ENCODE results near the gene SHANK3. TPM values are rescaled to one million over a fixed set of nuclear protein-coding genes. Genes with fewer than 3 reads are reported as not detected.
"Not testable (repeated sequence)": the region's sequence is repeated elsewhere in the genome, so short reads cannot be mapped to it uniquely, and the experiment has no call there.

Gene SHANK3
- total and polyA plus RNA-seq, 7 donors, result 4.2 to 16.3 (median 9.3) TPM

DNA sequence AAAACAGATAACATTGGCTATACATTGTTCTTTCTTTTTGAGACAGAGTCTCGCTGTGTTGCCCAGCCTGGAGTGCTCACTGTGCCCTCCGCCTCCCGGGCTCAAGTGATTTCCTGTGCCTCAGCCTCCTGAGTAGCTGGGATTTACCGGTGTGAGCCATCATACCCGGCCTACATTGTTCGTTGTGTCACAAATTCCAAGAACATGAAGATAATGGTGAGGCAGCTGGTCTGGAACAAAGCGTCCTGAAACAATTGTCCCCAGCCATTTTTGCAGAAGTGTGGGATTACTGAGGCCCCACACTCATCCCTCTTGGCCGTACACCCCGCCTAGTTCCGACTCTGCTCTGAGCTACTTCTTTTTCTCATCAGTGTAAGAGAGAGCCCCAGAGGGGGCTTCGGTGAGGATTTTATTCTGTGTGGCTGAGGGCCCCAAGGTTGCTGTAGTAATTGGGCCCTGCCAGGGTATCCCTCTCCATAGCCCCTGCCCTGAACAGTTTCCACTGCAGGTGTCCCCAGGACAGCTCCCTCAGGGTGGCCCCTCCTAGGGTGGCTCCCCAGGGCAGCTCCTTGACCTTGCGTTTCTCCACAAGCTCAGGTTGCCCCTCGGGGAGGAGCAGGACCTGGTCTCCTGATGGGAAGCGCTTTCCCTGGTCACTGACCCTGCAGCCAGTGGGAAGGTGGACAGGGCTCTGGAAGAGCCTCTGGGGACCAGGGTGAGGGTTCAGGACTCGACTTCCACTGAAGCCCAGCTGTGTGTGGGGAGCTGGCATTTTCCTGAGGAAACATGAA is 31.6 kb upstream of the SHANK3 start:
- Histone ChIP-seq H3K4me1 (no peaks in the 10 kb centered on the region), H3K36me3 (ENCODE audit: insufficient read depth in 1 of 2, low read depth in 1 of 2) (no peaks in the 10 kb centered on the region), H3K9me3 (no peaks in the 10 kb centered on the region), H3K27me3 (ENCODE audit: insufficient read depth in 3 of 3, low read length in 2 of 3) (peaks cover 0 to 34% (median 6%) of the 10 kb centered on the region in 3 donors), H3K4me3 (no peak overlapping the region), H3K27ac (peak overlapping the region; percentile 41)
- DNase-seq (no peak), ATAC-seq (peak in 2 of 4 donors; percentile 24 to 44)
- TF ChIP-seq CTCF (IDR thresholded peaks at IDR 0.05), result no peak
- 58 to 62% (median 60%) methylated on average over 15 of the region's 15 CpGs for WGBS, 3 donors
- intact Hi-C loops (cut with DNase I), result no loop called here

DNA sequence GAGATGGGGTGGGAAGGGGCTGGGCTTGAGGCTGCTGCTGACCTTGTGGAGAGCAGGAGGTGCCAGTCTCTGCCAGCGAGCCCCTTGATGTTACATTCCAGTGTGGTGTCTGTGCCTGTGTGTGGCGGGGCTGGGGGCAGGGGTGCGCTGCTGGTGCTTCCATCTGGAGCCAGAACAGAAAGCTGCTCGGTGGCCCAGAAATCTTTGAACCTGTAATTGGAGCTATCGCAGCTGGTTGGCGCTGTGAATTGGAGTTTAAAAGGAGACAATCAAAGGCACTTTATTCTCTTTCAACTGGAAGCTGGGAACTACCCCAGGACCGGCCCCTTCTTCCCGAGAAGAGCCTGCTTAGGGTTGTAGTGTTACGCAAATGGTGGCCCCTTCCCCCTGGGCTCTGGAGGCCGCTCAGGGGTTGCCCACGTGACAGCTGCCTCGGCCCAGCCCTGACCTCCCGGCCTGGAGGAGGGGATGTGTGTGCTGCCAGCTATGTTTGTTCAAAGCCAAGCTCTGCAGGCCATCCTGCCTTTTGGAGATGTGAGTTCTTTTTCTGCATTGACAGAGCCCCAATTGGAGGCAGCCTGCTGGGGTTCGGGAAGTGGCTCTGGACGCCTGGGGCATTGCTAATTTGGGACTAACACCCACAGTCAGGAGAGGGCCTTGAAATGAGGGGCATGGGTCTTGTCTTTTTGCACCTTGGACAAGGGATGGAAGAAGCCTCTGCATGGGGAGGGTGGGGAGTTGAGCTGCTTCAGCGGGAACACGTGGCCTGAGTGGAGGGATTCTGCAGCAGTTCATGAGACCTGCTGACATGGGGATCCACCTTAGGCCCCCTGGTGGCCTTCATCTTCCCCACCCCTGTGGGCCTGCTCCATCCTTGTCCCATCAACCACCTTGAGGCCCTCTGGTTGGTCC is 30.7 kb upstream of the SHANK3 start:
- WGBS, 3 donors, result 9 to 14% (median 12%) methylated on average over 17 of the region's 17 CpGs
- Histone ChIP-seq H3K4me3 (no peak overlapping the region), H3K36me3 (ENCODE audit: insufficient read depth in 1 of 2, low read depth in 1 of 2) (no peaks in the 10 kb centered on the region), H3K4me1 (no peaks in the 10 kb centered on the region), H3K27ac (no peak overlapping the region), H3K27me3 (ENCODE audit: insufficient read depth in 3 of 3, low read length in 2 of 3) (peaks cover 0 to 43% (median 6%) of the 10 kb centered on the region in 3 donors), H3K9me3 (no peaks in the 10 kb centered on the region)
- no peak for TF ChIP-seq CTCF (IDR thresholded peaks at IDR 0.05)
- intact Hi-C loops (cut with DNase I), result no loop called here
- peak in 3 of 4 donors; percentile 35 to 46 (median 39) for ATAC-seq
- DNase-seq, result no peak

DNA sequence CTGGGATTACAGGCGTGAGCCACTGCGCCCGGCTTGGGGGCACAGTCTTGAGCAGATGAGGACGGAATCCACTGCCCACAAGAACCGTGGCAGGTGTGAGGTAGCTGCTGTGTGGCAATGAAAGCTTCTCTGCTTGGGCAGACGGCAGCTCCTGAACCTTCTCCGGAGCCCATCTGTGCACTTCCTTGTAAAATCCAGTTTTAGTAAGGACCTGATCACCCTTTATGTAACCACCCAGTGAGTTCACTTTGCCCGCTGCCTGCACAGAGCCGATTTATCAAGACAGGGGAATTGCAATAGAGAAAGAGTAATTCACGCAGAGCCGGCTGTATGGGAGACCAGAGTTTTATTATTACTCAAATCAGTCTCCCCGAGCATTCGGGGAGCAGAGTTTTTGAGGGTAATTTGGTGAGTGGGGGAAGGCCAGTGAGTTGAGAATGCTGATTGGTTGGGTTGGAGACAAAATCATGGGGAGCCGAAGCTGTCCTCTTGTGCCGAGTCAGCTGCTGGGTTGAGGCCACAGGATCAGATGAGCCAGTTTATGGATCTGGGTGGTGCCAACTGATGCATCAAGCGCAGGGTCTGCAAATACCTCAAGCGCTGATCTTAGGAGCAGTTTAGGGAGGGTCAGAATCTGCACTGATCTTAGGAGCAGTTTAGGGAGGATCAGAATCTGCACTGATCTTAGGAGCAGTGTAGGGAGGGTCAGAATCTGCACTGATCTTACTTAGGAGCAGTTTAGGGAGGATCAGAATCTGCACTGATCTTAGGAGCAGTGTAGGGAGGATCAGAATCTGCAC is 29.4 kb upstream of the SHANK3 start:
- ATAC-seq, result not testable (repeated sequence)

GRCh38 chr22:50643821-50644101 is 28.9 kb upstream of the SHANK3 start:
- 61 to 67% (median 67%) methylated on average over 3 of the region's 3 CpGs for WGBS, 3 donors
- H3K27me3 ChIP-seq (ENCODE audit: insufficient read depth in 3 of 3, low read length in 2 of 3), result peaks cover 0 to 47% (median 6%) of the 10 kb centered on the region in 3 donors
- intact Hi-C loops (cut with DNase I); H3K27ac ChIP-seq; H3K36me3 ChIP-seq (ENCODE audit: insufficient read depth in 1 of 2, low read depth in 1 of 2); H3K9me3 ChIP-seq; H3K4me1 ChIP-seq; DNase-seq; H3K4me3 ChIP-seq; ATAC-seq: not testable (repeated sequence)

More for the DNA sequence above, 29.4 kb upstream of the SHANK3 start:
- H3K27ac ChIP-seq; H3K4me3 ChIP-seq; intact Hi-C loops (cut with DNase I); DNase-seq; H3K4me1 ChIP-seq; H3K36me3 ChIP-seq (ENCODE audit: insufficient read depth in 1 of 2, low read depth in 1 of 2); H3K9me3 ChIP-seq: not testable (repeated sequence)
- H3K27me3 ChIP-seq (ENCODE audit: insufficient read depth in 3 of 3, low read length in 2 of 3), result peaks cover 0 to 47% (median 6%) of the 10 kb centered on the region in 3 donors
- 79 to 84% (median 79%) methylated on average over 17 of the region's 17 CpGs for WGBS, 3 donors

DNA sequence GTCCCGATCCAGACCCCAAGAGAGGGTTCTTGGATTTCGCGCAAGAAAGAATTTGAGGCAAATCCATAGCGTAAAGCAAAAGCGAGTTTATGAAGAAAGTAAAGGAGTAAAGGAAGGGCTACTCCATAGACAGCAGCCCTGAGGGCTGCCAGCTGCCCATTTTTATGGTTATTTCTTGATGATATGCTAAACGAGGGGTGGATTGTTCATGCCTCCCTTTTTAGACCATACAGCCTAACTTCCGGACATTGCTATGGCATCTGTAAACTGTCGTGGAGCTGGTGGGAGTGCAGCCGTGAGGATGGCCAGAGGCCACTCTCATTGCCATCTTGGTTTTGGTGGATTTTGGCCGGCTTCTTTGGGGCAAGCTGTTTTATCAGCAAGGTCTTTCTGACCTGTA is 19.4 kb upstream of the SHANK3 start:
- no peak overlapping the region for H3K4me3 ChIP-seq
- no peaks in the 10 kb centered on the region for H3K9me3 ChIP-seq
- no peaks in the 10 kb centered on the region for H3K4me1 ChIP-seq
- no peak overlapping the region for H3K27ac ChIP-seq
- no peak for ATAC-seq
- WGBS, 3 donors, result 74 to 79% (median 78%) methylated on average over 10 of the region's 10 CpGs
- no peaks in the 10 kb centered on the region for H3K36me3 ChIP-seq (ENCODE audit: insufficient read depth in 1 of 2, low read depth in 1 of 2)
- DNase-seq, result no peak
- peaks cover 0 to 31% (median 0%) of the 10 kb centered on the region in 3 donors for H3K27me3 ChIP-seq (ENCODE audit: insufficient read depth in 3 of 3, low read length in 2 of 3)
- TF ChIP-seq CTCF (IDR thresholded peaks at IDR 0.05), result no peak
- intact Hi-C loops (cut with DNase I), result no loop called here

DNA sequence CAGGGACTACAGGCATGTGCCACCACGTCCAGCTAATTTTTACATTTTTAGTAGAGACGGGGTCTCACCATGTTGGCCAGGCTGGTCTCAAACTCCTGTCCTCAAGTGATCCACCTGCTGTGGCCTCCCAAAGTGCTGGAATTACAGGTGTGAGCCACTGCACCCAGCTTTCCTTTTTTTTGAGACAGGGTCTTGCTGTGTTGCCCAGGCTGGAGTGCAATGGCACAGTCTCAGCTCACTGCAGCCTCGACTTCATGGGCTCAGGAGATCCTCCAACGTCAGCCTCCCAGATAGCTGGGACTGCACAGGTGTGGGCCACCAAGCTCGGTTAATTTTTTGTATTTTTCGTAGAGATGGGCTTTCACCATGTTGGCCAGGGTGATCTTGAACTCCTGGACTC is 18.0 kb upstream of the SHANK3 start:
- H3K4me3 ChIP-seq; H3K36me3 ChIP-seq (ENCODE audit: insufficient read depth in 1 of 2, low read depth in 1 of 2); H3K9me3 ChIP-seq; H3K4me1 ChIP-seq; H3K27ac ChIP-seq; intact Hi-C loops (cut with DNase I); ATAC-seq; DNase-seq: not testable (repeated sequence)
- 78 to 91% (median 82%) methylated on average over 6 of the region's 6 CpGs for WGBS, 3 donors
- peaks cover 0 to 36% (median 0%) of the 10 kb centered on the region in 3 donors for H3K27me3 ChIP-seq (ENCODE audit: insufficient read depth in 3 of 3, low read length in 2 of 3)

All from psoas muscle (tissue), 8 donors.